HG03039 (cell line): ENCODE data around the gene PPP2R2C.

Source experiments
- ATAC-seq: cut with Tn5 transposase; IDR thresholded peaks from one replicate; pipeline ENCODE4 v1.9.1; 2021; ENCODE audit warnings: mild to moderate bottlenecking, moderate library complexity; ENCODE audit not compliant: unreplicated experiment

The PPP2R2C gene

GRCh38 chr4:6332669-6333050, 139.8 kb downstream of the PPP2R2C start:
- ATAC-seq: no peak

- ATAC-seq: no peak
These were observed 140.3 kb downstream of the PPP2R2C start for GRCh38 chr4:6332042-6332668.

- no peak for ATAC-seq
These were observed 140.9 kb downstream of the PPP2R2C start for GRCh38 chr4:6331468-6331867.

GRCh38 chr4:6331018-6331417, 141.4 kb downstream of the PPP2R2C start:
- ATAC-seq: no peak

GRCh38 chr4:6330384-6330767, 142.0 kb downstream of the PPP2R2C start:
- ATAC-seq: no peak

GRCh38 chr4:6329478-6330383, 142.7 kb downstream of the PPP2R2C start:
- no peak for ATAC-seq

GRCh38 chr4:6328526-6328925, 143.9 kb downstream of the PPP2R2C start:
- no peak for ATAC-seq

GRCh38 chr4:6327220-6327917, 145.0 kb downstream of the PPP2R2C start:
- no peak for ATAC-seq

GRCh38 chr4:6326312-6327060, 145.9 kb downstream of the PPP2R2C start:
- no peak for ATAC-seq

GRCh38 chr4:6325788-6326290, 146.6 kb downstream of the PPP2R2C start:
- no peak for ATAC-seq

- ATAC-seq: no peak
These were observed 147.2 kb downstream of the PPP2R2C start for GRCh38 chr4:6324999-6325787.

GRCh38 chr4:6324461-6324998, 147.9 kb downstream of the PPP2R2C start:
- ATAC-seq: no peak

GRCh38 chr4:6322761-6323566, 149.4 kb downstream of the PPP2R2C start:
- no peak for ATAC-seq

- ATAC-seq: no peak
These were observed 150.2 kb downstream of the PPP2R2C start for GRCh38 chr4:6322067-6322760.

GRCh38 chr4:6321361-6321760, 151.1 kb downstream of the PPP2R2C start:
- no peak for ATAC-seq

- ATAC-seq: no peak
These were observed 151.8 kb downstream of the PPP2R2C start for GRCh38 chr4:6320663-6321062.

- no peak for ATAC-seq
These were observed 152.8 kb downstream of the PPP2R2C start for GRCh38 chr4:6319530-6320150.

- no peak for ATAC-seq
These were observed 154.2 kb downstream of the PPP2R2C start for GRCh38 chr4:6318206-6318605.
